HG03460 (cell line): ENCODE data around the gene INSIG1.

Experiments
- ATAC-seq: cut with Tn5 transposase; IDR thresholded peaks from one replicate; pipeline ENCODE4 v1.9.1; 2021; ENCODE audit not compliant: unreplicated experiment

INSIG1 gene

DNA sequence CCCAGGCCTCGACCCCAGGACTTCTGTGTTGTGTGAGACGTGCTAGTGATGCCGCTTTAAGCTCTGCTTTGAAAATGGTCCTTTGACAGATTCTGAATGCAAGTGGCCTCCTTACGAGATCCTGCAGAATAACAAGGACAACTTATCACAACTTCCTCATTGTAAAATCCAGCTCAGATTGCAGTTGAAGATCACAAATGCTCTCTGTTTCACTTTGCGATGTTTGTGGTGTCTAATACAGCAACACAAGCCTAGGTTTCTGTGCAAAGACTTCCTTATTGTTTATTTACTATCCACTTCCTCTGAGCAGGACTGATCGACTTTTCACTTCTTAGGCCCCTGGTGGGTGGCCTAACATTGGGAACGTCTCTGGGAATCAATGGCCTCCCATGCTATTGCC, 31.7 kb upstream of the INSIG1 start:
- ATAC-seq: no peak

DNA sequence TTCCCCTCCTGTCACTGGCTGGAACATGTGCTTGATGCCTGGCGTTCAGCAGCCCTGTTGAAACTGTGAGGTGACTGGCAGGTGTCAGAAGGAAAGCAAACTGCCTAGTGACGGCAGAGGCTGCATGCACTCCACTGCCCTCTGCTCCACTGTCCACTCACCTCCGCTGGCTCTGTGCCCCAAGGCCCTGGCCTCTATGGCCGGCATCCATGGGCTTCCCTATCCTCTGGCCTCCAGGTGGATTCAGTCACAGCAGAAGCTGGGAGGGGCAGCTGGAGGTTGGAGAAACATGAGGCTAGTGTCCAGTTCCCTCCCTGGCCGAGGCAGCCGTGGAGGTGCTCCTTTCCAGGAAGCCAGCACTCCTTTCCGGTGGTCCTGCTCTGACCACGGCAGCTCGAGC, 31.2 kb upstream of the INSIG1 start:
- no peak for ATAC-seq

DNA sequence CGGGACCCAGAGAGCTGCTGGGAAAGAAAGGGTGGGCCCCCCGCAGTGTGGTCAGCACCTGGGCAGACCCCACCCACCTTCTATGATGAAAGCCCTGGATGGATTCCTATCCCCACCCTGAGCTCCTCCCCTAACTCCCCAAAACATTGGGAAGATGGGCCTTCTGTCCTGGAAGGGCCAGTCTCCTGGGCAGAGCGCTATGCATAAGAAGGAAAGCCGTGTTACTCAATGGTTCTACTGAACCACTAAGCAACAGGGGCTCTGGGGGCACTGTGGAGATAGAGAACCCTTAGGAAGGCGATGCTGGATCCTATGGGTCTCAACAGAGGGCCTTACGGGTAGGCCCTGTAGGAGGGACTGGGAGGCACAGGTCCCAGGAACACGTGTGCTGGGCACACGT, 30.7 kb upstream of the INSIG1 start:
- ATAC-seq: no peak

DNA sequence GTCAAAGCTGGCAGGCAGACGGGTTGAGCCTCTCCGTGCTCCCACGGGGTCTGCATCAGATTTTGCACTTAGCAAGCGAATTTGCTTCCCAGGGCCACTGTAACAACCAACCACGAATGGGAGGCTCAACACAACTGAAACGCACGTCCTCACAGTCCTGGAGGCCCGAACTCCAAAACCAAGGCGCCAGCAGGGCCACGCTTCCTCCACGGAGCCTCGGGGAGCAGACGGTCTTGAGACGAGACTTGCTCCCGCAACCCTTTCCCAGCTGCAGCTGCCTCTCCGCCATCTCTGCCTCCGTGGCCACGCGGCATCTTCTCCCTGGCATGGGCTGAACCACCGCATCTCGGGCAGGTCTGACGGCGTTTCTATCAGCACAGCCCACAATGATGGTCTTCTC, 30.2 kb upstream of the INSIG1 start:
- no peak for ATAC-seq

DNA sequence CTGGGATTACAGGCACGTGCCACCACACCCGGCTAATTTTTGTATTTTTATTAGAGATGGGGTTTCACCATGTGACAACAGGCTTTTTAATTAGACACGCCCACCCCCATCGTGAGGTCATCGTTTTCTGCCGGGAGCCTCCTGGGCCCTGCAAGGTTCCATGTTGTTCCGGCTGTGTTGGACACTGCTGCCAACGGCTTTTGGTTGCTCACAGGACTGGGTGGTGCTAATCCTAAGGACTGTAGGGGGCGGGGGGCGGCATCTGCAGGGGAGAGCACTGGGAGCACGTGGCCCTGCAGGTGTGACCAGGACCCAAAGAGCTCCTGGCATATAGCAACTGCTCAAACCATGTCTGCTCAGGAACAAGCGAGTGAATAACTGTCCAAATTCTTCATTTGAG, 29.5 kb upstream of the INSIG1 start:
- ATAC-seq: no peak

DNA sequence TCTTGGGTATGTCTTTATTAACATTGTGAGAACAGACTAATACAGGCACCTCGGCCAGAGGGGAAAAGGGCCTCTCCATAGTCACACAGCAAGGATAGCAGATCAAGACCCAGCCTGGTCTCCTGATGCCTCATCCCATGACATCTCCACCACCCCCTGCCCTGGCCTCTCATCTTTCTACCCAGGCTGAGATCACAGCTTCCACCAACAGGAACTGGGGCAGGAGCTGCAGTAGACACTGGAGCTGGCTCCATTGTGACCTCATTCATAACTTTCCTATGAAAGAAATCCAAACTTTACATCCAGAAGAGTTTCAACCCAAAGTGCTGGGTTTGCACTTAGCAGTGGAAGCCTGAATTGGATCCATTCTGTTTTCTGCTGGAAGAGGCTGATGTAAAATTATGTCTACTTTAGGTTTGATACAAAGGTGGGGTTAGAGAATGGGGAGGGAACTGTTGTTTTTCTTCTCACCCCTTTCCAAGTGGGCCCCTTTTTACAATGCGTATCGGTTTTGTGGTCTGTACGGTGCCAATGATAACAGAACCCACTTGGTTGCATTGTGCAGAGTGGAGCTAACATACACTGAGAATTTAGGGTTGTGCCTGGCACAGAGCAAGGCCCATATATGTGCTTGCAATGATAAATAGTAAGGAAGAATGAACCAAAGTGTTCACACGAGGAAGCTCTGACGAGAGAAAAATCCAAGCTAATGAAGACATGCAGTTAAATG, 28.6 kb upstream of the INSIG1 start:
- no peak for ATAC-seq

DNA sequence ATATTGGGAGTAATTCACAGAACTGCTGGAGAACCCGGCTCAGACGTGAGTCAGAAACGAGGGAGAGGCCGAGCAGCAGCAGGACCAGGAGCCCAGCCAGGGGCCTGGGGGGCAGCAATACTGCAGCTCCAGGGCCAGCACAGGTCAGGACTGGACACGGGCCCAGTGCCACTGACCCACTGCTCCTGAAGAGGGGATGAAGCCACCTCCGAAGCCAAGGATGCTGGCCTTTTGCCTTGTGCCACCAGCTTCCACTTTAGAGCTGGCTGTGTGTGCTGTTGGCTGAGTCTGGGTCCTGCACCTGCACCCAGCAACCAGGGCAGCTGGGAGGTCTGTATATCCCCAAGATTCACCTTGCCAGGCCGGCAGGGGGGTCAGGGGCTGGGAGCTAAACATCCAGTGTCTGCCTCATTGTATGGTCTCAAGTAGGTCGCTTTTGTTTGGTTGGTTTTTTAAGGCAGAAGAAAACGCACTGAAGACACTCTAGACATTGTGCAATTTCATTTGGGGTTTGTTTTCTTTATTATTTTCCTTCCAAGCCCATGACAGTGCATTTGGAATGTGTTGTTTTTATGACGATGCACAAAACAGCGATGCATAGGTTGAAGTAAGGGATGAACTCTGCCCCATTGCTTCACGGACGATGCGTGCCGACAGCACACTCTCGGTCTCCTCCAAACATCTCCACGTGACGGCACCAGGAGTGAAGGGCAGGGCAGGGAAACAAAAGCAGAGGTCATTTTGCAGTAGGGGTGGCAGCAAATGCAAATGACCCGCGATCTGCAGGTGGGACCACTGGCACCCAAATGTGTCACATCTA, 27.7 kb upstream of the INSIG1 start:
- no peak for ATAC-seq

DNA sequence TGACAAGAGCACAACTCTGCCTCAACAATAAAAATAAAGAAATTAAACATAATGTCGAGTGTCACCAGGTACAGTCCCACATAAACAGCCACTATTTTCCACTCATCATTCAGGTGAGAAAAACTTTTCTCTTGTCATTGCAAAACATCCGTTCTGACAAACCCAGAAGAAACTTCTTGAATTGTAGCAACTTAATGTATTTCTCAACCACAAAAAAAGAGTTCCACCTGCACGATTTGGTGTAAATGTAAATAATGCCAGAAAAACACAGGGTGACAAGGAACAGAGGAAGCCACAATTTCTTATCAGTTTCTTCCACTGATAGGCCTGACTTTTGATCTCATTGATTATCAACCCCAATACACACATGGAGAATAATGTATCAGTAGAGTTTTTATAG, 26.8 kb upstream of the INSIG1 start:
- ATAC-seq: no peak

DNA sequence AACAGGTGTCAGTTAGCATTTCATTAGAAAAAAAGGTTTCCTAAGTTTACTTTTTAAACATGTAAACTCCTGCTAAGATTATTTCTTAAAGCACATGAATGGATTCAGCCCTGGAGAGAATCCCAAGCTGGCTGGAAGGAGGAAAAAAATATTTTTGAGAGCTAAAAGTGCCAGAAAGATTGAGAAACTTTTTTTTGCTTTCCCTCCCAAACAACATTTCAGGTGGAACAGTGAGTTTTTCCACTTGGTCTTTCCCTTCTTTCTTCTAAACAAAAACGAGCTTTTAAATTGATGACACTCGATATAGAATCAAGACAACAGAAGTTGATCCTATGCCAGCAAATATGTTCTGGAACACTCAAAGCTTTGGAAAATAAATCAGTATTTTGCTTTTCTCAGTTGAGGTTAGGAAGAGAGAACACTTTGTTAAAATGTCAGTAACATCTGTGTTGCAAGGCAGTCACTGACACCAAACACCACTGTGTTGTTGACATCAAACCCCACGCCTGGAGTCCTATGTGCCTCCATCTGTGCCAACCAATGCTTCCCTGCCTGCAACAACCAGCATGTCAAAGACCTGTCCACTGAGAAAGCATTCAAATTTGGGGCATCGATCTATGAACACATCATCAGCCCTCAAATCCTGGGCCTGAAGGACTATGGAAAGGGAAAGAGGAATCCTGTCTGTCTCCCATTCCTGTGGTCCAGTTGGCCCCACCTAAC, 22.9 kb upstream of the INSIG1 start:
- ATAC-seq: no peak

DNA sequence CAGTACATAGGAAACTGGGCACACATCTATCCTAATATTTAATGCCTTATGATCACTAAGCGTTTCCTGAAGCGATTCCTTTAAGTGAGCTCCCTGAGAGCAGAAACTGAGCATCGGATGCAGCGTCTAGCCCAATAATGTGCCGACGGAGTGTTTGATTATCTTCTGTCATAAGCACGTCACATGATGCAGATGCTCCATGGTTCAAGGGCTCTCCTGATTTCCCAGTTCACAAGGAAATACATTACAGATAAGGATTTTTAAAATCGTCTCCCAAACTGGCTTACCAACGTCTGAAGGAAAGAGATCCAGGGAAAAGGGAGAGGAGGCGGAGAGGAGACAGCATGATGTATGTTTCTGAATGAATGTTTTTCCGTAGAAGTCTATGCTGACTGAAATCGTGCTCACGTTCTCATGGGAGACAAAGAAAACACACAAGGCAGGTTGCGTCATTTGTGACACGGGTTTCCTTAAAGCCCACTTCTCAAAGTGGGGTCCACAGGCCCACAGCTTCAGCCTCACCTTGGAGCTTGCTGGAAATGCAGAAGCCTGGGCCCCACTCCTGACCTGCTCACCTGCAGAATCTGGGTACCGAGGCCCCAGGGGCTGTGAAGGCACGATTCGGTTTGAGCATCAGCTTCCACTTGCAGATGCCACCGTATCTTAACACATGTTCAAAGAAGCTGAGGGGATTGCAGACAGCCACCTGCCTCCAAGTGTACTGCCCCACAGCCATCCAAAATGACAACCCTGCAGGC, 21.5 kb upstream of the INSIG1 start:
- ATAC-seq: no peak

DNA sequence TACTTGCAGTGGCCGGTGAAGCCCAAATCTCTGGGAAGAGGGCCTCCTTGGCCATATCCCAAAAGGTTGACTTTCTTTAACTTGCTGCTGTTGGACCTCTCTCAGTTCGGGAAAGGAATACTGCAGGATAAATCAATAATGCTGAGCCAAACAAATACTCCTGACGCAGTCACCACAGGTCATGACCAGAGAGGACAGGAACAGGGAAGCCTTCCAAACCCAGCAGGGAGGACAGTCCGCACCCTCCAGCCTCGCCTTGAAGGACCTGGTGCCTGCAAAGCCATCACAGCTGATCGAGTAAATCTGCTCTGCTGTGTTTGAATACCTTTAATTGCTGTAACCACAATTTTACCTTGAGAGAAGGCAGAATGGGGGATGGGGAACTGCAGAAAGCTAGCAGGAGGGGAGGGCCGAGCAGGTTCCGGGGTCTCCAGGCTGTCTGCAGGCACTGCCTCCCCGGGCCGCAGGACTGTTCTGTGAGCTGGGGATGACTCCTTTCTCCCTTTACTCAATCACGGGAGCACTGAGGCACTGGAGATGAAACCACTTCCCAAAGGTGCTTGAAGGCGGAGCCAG, 20.8 kb upstream of the INSIG1 start:
- no peak for ATAC-seq

DNA sequence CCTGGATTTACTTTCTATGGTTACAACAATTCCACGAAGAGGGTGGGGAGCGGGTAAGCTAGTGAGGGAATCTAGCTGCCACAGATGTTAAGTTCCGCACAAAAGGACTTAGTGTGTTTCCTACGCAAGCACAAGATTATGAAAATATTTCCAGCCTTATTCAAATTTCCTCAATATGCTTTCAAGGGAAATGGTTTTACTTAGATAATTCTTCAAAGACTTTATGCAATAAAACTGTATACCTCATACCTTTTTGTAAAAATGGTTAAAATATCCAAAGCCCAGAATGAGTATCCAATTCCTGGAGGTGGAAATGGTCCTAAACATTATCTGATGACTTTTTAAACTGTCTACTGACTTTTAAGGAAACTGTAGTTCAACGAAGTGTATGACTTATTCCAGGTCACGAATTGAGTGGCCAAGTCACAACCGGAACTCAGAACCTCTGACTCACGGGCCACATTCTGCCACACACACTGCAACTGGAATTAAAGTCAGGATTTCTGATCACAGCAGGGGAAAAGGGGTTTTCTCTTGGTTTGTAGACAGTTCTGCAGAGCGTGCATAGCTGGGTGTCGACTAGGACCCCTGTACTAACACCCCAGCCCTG, 20.2 kb upstream of the INSIG1 start:
- no peak for ATAC-seq

DNA sequence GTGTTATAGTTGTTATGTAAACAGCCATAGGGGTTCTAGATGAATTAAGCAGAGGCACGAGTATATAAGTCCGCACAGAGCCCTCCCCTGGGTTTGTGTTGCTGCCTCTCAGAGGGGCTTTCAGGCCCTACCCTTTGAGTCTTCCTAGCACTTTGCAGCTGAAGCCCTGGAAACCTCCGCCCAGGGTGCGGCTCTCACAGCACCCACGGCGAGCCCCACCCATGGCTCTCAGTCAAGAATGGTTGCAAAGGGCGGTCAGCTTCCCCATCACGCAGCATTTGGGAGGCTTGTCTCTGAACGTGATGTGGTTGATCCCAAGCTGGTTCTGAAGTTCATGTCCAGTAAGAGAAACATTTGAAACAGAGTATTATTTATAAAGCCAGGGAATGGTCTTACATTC, 18.8 kb upstream of the INSIG1 start:
- ATAC-seq: no peak

DNA sequence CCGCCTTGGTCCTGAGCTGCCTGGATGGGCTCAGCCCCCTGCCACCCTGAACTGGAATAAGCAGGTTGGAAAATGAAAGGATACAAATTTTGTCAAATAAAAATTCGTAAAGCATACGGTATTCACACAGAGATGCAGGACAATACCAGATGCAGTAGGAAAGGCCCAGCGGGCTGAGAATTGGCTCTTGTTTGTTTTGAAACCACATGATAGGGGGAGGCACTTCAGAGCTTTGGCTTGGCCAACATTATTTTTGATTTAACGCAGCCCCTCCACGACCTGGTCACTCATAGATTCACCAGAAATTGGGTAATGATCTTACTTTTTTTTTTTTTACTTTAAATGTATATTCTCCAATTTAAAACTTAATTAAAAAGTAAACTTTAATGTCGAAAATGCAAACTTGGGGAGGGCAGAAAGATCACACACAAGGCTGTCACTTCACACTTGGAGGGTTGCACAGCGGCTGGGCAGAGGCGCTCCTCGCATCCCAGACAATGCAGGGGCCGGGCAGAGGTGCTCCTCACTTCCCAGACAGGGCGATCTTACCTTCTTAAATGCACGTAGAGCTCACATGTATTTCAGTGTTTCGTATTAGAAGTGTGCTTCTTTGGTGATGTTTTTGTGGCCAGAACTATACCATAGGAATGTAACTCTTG, 17.8 kb upstream of the INSIG1 start:
- no peak for ATAC-seq

DNA sequence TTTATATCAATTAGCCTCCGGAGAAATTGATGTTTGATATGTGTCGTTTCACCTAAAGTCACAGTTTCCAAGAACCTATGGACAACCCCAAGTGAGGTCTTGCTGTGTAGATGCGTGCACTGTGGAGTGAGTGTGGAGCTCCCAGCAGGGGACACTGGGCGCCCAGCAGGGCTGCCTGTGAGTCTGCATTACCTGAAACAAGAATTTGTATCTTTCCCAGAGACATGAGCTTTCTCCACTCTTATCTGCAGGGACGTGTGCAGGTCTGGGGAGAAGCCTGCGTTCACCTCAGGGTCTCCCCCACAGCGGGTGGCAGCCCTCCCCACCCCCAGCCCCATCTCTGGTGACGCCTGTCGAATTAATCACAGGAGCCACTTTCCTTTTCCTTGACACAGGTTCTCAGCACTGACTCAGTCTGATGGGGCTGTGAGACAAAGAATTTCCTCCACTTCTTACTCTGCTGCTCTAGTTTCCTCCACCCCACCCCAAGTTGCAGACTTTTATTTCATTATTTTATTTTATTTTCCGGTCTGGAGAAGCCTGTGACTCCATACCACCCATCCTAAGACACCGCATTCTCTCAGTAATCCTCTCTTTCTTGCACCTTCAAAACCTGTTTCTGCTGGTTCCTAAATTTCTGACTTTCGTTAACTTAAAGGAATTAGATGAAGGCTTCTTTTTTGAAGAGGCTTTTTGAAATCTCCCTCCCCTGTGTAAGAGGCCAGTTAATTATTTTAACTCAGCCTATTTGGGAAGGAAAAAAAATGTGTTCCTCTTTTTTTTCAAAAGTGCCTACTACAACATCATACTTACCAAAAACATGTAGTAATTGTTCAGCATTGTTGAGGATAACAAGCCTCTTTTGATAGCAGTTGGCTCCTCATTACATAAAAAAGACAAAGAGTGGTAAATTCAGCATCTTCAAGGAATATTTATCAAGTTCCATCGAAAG, 17.0 kb upstream of the INSIG1 start:
- ATAC-seq: no peak

DNA sequence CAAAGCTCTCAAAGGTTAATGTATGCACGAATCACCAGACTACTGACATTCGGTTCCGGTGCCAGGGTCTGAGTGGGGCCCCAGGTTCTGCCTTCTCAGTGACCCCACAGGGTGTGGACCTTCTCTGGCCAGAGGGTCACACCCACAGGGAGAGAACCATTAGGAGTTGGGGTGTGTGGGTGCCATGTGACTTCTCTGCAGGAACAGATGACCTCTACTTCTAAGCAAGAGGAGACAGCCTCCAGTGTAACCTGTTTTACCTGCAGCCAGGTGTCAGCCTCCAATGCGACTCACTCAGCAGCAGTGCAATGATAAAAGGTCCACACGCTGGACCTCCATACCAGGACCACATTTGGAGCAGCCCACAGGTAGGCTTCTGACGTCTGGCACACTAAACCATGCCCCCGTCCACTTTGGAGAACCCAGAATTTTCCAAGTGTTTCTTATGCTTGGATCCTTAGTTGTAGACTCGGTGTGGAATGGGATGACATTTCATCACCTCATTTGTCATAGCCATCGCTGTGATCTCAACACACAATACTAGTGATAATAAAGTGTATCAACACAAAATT, 16.2 kb upstream of the INSIG1 start:
- no peak for ATAC-seq

DNA sequence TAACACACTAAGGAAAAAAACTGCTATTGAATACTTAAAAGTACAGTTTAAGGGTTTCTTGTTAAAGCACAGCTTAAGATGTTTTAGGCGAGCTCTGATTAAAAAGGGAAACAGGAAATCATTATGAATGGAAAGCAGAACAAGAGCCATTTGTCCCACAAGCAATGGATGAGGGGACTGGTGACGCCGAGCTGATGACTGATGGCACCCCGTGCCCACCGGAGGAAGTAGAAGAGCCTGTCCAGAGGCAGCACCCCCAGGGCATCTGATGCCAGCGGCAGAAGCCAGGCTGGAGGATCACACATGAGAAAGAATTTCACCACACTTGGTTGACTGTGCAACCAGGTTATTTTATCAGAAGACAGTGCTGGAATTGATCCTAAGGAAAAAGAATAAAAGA, 15.0 kb upstream of the INSIG1 start:
- ATAC-seq: no peak

DNA sequence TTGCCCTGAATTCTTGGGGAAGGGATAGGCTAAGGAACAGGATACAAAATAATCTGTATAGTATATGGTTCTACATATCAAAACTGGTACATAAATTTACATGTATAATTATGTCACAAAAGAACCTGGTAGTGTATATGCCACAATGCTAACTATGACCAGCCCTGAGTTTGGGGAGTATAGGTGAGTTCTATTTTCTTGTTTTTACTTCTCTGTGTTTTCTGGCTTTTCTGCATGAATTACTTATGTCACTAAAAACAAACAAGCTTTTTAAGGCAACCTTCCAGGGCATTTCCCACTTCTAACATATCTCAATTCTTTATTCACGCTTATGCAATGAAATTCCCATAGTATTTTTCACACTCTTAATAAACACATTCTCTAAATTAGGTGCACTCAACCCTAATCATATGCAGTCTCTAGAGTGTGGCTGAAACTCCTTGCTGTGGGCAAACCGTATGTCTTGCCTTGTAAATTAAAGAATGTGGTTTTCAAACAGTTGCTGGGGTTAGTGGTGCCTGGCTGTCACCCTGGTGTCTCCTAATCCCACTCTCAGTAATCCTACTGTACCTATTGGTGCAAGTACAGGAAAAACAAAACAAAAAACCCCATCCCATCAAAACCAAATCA, 14.0 kb upstream of the INSIG1 start:
- peak; percentile 92 for ATAC-seq
